ENCODE results near the gene COMMD2. TPM values are rescaled to one million over a fixed set of nuclear protein-coding genes. Genes with fewer than 3 reads are reported as not detected.

COMMD2 gene
- polyA plus RNA-seq, 1 of the 3 experiments (the other 2 are of a cell fraction), result 20.9 TPM

- TF ChIP-seq IRF3 (IDR thresholded peaks at IDR 0.05; ENCODE audit: low read depth, low read length), result no peak
- TF ChIP-seq RFX5 (IDR thresholded peaks at IDR 0.05; ENCODE audit: low read length), result no peak
- TF ChIP-seq CHD2 (IDR thresholded peaks at IDR 0.05; ENCODE audit: low read length, partially characterized antibody), result no peak
- no peak for TF ChIP-seq RCOR1 (IDR thresholded peaks at IDR 0.05; ENCODE audit: low read length)
- no peak for TF ChIP-seq MXI1 (IDR thresholded peaks at IDR 0.05; ENCODE audit: low read depth, low read length)
- no peak for TF ChIP-seq SMC3 (IDR thresholded peaks at IDR 0.05; ENCODE audit: low read depth, low read length)
- no peak for TF ChIP-seq NRF1 (IDR thresholded peaks at IDR 0.05; ENCODE audit: low read depth, low read length)
- TF ChIP-seq USF2 (IDR thresholded peaks at IDR 0.05; ENCODE audit: borderline replicate concordance, low read depth, low read length), result no peak
- no peak; the same call in 1 of the 2 replicates for TF ChIP-seq TCF12 (IDR thresholded peaks at IDR 0.05)
- TF ChIP-seq RXRA (IDR thresholded peaks at IDR 0.05; ENCODE audit: borderline replicate concordance, low read depth), result no peak
Measured at GRCh38 chr3:149783576-149783975, 31.3 kb upstream of the COMMD2 start (continued).

GRCh38 chr3:149781741-149782140 lies 29.5 kb upstream of the COMMD2 start:
- no peak overlapping the region for H3K4me2 ChIP-seq
- peaks cover 7% of the 10 kb centered on the region for H3F3A ChIP-seq (replicated peaks; ENCODE audit: insufficient read depth)
- peaks cover 0 to 4% of the 10 kb centered on the region in 2 experiments; a peak in 1 of 4 replicates for H3K4me1 ChIP-seq (ENCODE audit: control insufficient read depth in 1 of 2, insufficient read depth in 2 of 2, low read depth in 1 of 2, low read length in 1 of 2)
- H3K79me2 ChIP-seq (ENCODE audit: insufficient read depth), result no peaks in the 10 kb centered on the region
- POLR2A ChIA-PET, result no interaction called here
- no peaks in the 10 kb centered on the region for H3K9me2 ChIP-seq
- H3K9me3 ChIP-seq, result no peaks in the 10 kb centered on the region
- no peak overlapping the region for H3K4me3 ChIP-seq (ENCODE audit: low read depth in 2 of 2, low read length in 1 of 2)
- H4K20me1 ChIP-seq (ENCODE audit: insufficient read depth), result no peaks in the 10 kb centered on the region
- no peaks in the 10 kb centered on the region for H3K36me3 ChIP-seq (replicated peaks in 1 of 2; ENCODE audit: control insufficient read depth in 1 of 2, insufficient read depth in 2 of 2, low read length in 1 of 2)
- H3K9ac ChIP-seq, result no peak overlapping the region
- no peaks in the 10 kb centered on the region for H3K27me3 ChIP-seq (ENCODE audit: insufficient read depth)
- H3K27ac ChIP-seq (ENCODE audit: low read depth in 2 of 2, low read length in 1 of 2), result no peak overlapping the region
- DNase-seq, result no peak
- TF ChIP-seq RFX5 (IDR thresholded peaks at IDR 0.05; ENCODE audit: low read length) (no peak), RXRA (IDR thresholded peaks at IDR 0.05; ENCODE audit: borderline replicate concordance, low read depth) (no peak), MEF2A (IDR thresholded peaks at IDR 0.05; ENCODE audit: borderline replicate concordance, low read depth) (no peak), ELF1 (IDR thresholded peaks at IDR 0.05) (no peak), FOXM1 (IDR thresholded peaks at IDR 0.05; ENCODE audit: low read depth) (no peak), RAD21 (IDR thresholded peaks at IDR 0.05; ENCODE audit: low read length) (no peak), CTCF (IDR thresholded peaks at IDR 0.05) (no peak), EP300 (IDR thresholded peaks at IDR 0.05; ENCODE audit: borderline replicate concordance in 1 of 2, low read depth in 1 of 2, low read length in 1 of 2) (no peak), SMC3 (IDR thresholded peaks at IDR 0.05; ENCODE audit: low read depth, low read length) (no peak), FOSL2 (IDR thresholded peaks at IDR 0.05; ENCODE audit: borderline replicate concordance, low read depth) (no peak), USF2 (IDR thresholded peaks at IDR 0.05; ENCODE audit: borderline replicate concordance, low read depth, low read length) (no peak), TCF12 (IDR thresholded peaks at IDR 0.05) (no peak)
- no peak overlapping the region for H2AFZ ChIP-seq (ENCODE audit: low read depth)
- CTCF ChIA-PET, result interaction anchor here (1.1 to 2.4 kb wide), 3 partner anchors 9 to 27 kb away, joined by 3 to 16 read pairs (median 3); no protein-coding TSS in a partner anchor
- WGBS (ENCODE audit: low lambda C conversion rate), result 98% methylated on average over 3 of the region's 3 CpGs

Measured in SK-N-SH (cell line).